Measurements from ENCODE around the gene GSTM4. TPM values are rescaled to one million over a fixed set of nuclear protein-coding genes. Genes with fewer than 3 reads are reported as not detected.

Gene GSTM4
- total and polyA plus RNA-seq, 4 experiments from 2014 or later: 1.7 to 14.2 (median 11.5) TPM

- peaks cover 12% of the 10 kb centered on the region for H3K4me1 ChIP-seq (ENCODE audit: insufficient read depth, low read length)
- no peaks in the 10 kb centered on the region for H3K9me3 Mint-ChIP-seq
- intact Hi-C loops (cut with micrococcal nuclease): no loop called here
- H3K36me3 Mint-ChIP-seq: peaks cover 0 to 7% of the 10 kb centered on the region in 2 donors
- no peaks in the 10 kb centered on the region for H3K36me3 ChIP-seq (ENCODE audit: insufficient read depth, low read length)
- ChIA-PET CTCF (ENCODE audit: partially characterized antibody) (interaction anchor here (0.9 to 20.3 kb wide), 7 partner anchors 9 to 332 kb away, joined by 3 to 394 read pairs (median 8); partner anchors contain the start of gene AHCYL1), POLR2A (ENCODE audit: partially characterized antibody) (interaction anchor here (0.9 kb wide), 1 partner anchor 15 kb away, joined by 3 read pairs; the partner anchor contains the start of gene GSTM2)
- peaks cover 3 to 7% of the 10 kb centered on the region in 2 donors for H3K27me3 Mint-ChIP-seq
- no peak for DNase-seq
- peaks cover 7 to 25% (median 15%) of the 10 kb centered on the region in 4 donors for H3K4me1 Mint-ChIP-seq
- no peak overlapping the region for H3K4me3 ChIP-seq (ENCODE audit: low read length in 2 of 2)
- H3K27me3 ChIP-seq (ENCODE audit: insufficient read depth, low read length): peaks cover 7% of the 10 kb centered on the region
- H3K27ac ChIP-seq (ENCODE audit: low read depth, low read length): no peak overlapping the region
- H3K9me3 ChIP-seq (ENCODE audit: control insufficient read depth in 1 of 2, low read length in 2 of 2): no peaks in the 10 kb centered on the region
- H3K4me3 Mint-ChIP-seq: no peak overlapping the region
- peak overlapping the region in 1 of 7 donors; percentile 27 for H3K27ac Mint-ChIP-seq
These were observed 3.5 kb upstream of the GSTM4 start for GRCh38 chr1:109652402-109652801.

GRCh38 chr1:109653306-109653705 is 2.6 kb upstream of the GSTM4 start:
- Histone ChIP-seq H3K27me3 (ENCODE audit: insufficient read depth, low read length) (peaks cover 7% of the 10 kb centered on the region), H3K27ac (ENCODE audit: low read depth, low read length) (no peak overlapping the region), H3K4me3 (ENCODE audit: low read length in 2 of 2) (no peak overlapping the region), H3K9me3 (ENCODE audit: control insufficient read depth in 1 of 2, low read length in 2 of 2) (no peaks in the 10 kb centered on the region), H3K4me1 (ENCODE audit: insufficient read depth, low read length) (peaks cover 12% of the 10 kb centered on the region), H3K36me3 (ENCODE audit: insufficient read depth, low read length) (no peaks in the 10 kb centered on the region)
- no peak for DNase-seq
- Mint-ChIP-seq H3K9me3 (no peaks in the 10 kb centered on the region), H3K27ac (no peak overlapping the region), H3K4me3 (peak overlapping the region in 1 of 8 donors; percentile 45), H3K36me3 (peaks cover 0 to 7% of the 10 kb centered on the region in 2 donors), H3K27me3 (peaks cover 3 to 7% of the 10 kb centered on the region in 2 donors), H3K4me1 (peaks cover 7 to 25% (median 15%) of the 10 kb centered on the region in 4 donors)
- CTCF ChIA-PET (ENCODE audit: partially characterized antibody): interaction anchor here (1.9 to 20.3 kb wide), 5 partner anchors 9 to 331 kb away, joined by 5 to 394 read pairs (median 10); partner anchors contain the start of gene AHCYL1
- POLR2A ChIA-PET (ENCODE audit: partially characterized antibody): no interaction called here
- intact Hi-C loops (cut with micrococcal nuclease): no loop called here

GRCh38 chr1:109654519-109654918 is 1.4 kb upstream of the GSTM4 start:
- no peak for DNase-seq
- Mint-ChIP-seq H3K4me1 (peaks cover 7 to 25% (median 15%) of the 10 kb centered on the region in 4 donors), H3K9me3 (no peaks in the 10 kb centered on the region), H3K36me3 (peaks cover 0 to 7% of the 10 kb centered on the region in 2 donors), H3K27ac (no peak overlapping the region), H3K4me3 (peak overlapping the region in 5 of 8 donors; percentile 19 to 98 (median 32)), H3K27me3 (peaks cover 1 to 7% of the 10 kb centered on the region in 2 donors)
- Histone ChIP-seq H3K9me3 (ENCODE audit: control insufficient read depth in 1 of 2, low read length in 2 of 2) (no peaks in the 10 kb centered on the region), H3K27me3 (ENCODE audit: insufficient read depth, low read length) (peaks cover 7% of the 10 kb centered on the region), H3K27ac (ENCODE audit: low read depth, low read length) (no peak overlapping the region), H3K4me1 (ENCODE audit: insufficient read depth, low read length) (peaks cover 12% of the 10 kb centered on the region), H3K36me3 (ENCODE audit: insufficient read depth, low read length) (no peaks in the 10 kb centered on the region), H3K4me3 (ENCODE audit: low read length in 2 of 2) (no peak overlapping the region)
- ChIA-PET POLR2A (ENCODE audit: partially characterized antibody) (interaction anchor here (1.8 to 1.9 kb wide), 3 partner anchors 14 to 106 kb away, joined by 3 to 10 read pairs (median 7); partner anchors contain the start of genes AMPD2, GNAI3 and GNAT2), CTCF (ENCODE audit: partially characterized antibody) (interaction anchor here (1.6 to 2.4 kb wide), 4 partner anchors 9 to 330 kb away, joined by 4 to 18 read pairs (median 13); partner anchors contain the start of gene AHCYL1)
- intact Hi-C loops (cut with micrococcal nuclease): no loop called here

- Mint-ChIP-seq H3K9me3 (no peaks in the 10 kb centered on the region), H3K4me1 (peaks cover 7 to 25% (median 15%) of the 10 kb centered on the region in 4 donors), H3K27ac (peak overlapping the region in 1 of 7 donors; percentile 48), H3K4me3 (peak overlapping the region in 7 of 8 donors; percentile 10 to 93 (median 57)), H3K27me3 (peaks cover 1 to 5% of the 10 kb centered on the region in 2 donors), H3K36me3 (peaks cover 0 to 12% of the 10 kb centered on the region in 2 donors)
- ChIA-PET POLR2A (ENCODE audit: partially characterized antibody) (no interaction called here), CTCF (ENCODE audit: partially characterized antibody) (interaction anchor here (0.8 to 1.6 kb wide), 3 partner anchors 117 to 327 kb away, joined by 3 to 4 read pairs (median 3); partner anchors contain the start of gene AHCYL1)
- intact Hi-C loops (cut with micrococcal nuclease): loop anchor here (5.0 kb wide), 1 partner anchor 325 kb away; the partner anchor contains the start of gene AHCYL1
- Histone ChIP-seq H3K9me3 (ENCODE audit: control insufficient read depth in 1 of 2, low read length in 2 of 2) (no peaks in the 10 kb centered on the region), H3K4me3 (ENCODE audit: low read length in 2 of 2) (no peak overlapping the region), H3K27me3 (ENCODE audit: insufficient read depth, low read length) (no peaks in the 10 kb centered on the region), H3K36me3 (ENCODE audit: insufficient read depth, low read length) (no peaks in the 10 kb centered on the region), H3K4me1 (ENCODE audit: insufficient read depth, low read length) (peaks cover 12% of the 10 kb centered on the region), H3K27ac (ENCODE audit: low read depth, low read length) (no peak overlapping the region)
- DNase-seq: no peak
These were observed 1.5 kb downstream of the GSTM4 start for GRCh38 chr1:109657395-109657794.

- no peak overlapping the region for H3K4me3 ChIP-seq (ENCODE audit: low read length in 2 of 2)
- Mint-ChIP-seq H3K27ac (no peak overlapping the region), H3K27me3 (peaks cover 1 to 4% of the 10 kb centered on the region in 2 donors), H3K4me3 (peak overlapping the region in 5 of 8 donors; percentile 44 to 66 (median 59)), H3K9me3 (no peaks in the 10 kb centered on the region), H3K36me3 (peaks cover 0 to 12% of the 10 kb centered on the region in 2 donors), H3K4me1 (peaks cover 7 to 25% (median 15%) of the 10 kb centered on the region in 4 donors)
- POLR2A ChIA-PET (ENCODE audit: partially characterized antibody): interaction anchor here (0.8 to 1.4 kb wide), 2 partner anchors 10 to 14 kb away, joined by 3 read pairs; partner anchors contain the start of gene GSTM2
- intact Hi-C loops (cut with micrococcal nuclease): loop anchor here (5.0 kb wide), 1 partner anchor 324 kb away; the partner anchor contains the start of gene AHCYL1
- H3K27me3 ChIP-seq (ENCODE audit: insufficient read depth, low read length): no peaks in the 10 kb centered on the region
- CTCF ChIA-PET (ENCODE audit: partially characterized antibody): interaction anchor here (1.0 kb wide), 2 partner anchors 18 to 325 kb away, joined by 3 to 8 read pairs; no protein-coding TSS in a partner anchor
- peaks cover 12% of the 10 kb centered on the region for H3K4me1 ChIP-seq (ENCODE audit: insufficient read depth, low read length)
- no peak overlapping the region for H3K27ac ChIP-seq (ENCODE audit: low read depth, low read length)
- H3K36me3 ChIP-seq (ENCODE audit: insufficient read depth, low read length): no peaks in the 10 kb centered on the region
- no peaks in the 10 kb centered on the region for H3K9me3 ChIP-seq (ENCODE audit: control insufficient read depth in 1 of 2, low read length in 2 of 2)
- DNase-seq: no peak
These were observed 2.1 kb downstream of the GSTM4 start for GRCh38 chr1:109657970-109658369.

- peak overlapping the region in 1 of 7 donors; percentile 29 for H3K27ac Mint-ChIP-seq
- intact Hi-C loops (cut with micrococcal nuclease): loop anchor here (5.0 kb wide), 1 partner anchor 324 kb away; the partner anchor contains the start of gene AHCYL1
- POLR2A ChIA-PET (ENCODE audit: partially characterized antibody): interaction anchor here (0.8 to 1.4 kb wide), 2 partner anchors 10 to 15 kb away, joined by 3 read pairs; partner anchors contain the start of gene GSTM2
These were observed 2.7 kb downstream of the GSTM4 start for GRCh38 chr1:109658533-109659042.

GRCh38 chr1:109659145-109659544 is 3.2 kb downstream of the GSTM4 start:
- ChIA-PET POLR2A (ENCODE audit: partially characterized antibody) (interaction anchor here (1.4 kb wide), 1 partner anchor 15 kb away, joined by 3 read pairs; no protein-coding TSS in a partner anchor), CTCF (ENCODE audit: partially characterized antibody) (no interaction called here)
- no peak overlapping the region for H3K27ac ChIP-seq (ENCODE audit: low read depth, low read length)
- DNase-seq: no peak
- peaks cover 0 to 2% of the 10 kb centered on the region in 2 donors for H3K27me3 Mint-ChIP-seq
- intact Hi-C loops (cut with micrococcal nuclease): loop anchor here (5.0 kb wide), 1 partner anchor 323 kb away; the partner anchor contains the start of gene AHCYL1
- no peak overlapping the region for H3K4me3 ChIP-seq (ENCODE audit: low read length in 2 of 2)
- no peaks in the 10 kb centered on the region for H3K9me3 Mint-ChIP-seq
- peak overlapping the region in 2 of 7 donors; percentile 26 to 36 for H3K27ac Mint-ChIP-seq
- no peaks in the 10 kb centered on the region for H3K27me3 ChIP-seq (ENCODE audit: insufficient read depth, low read length)
- H3K36me3 ChIP-seq (ENCODE audit: insufficient read depth, low read length): no peaks in the 10 kb centered on the region
- H3K4me3 Mint-ChIP-seq: no peak overlapping the region
- peaks cover 7 to 25% (median 15%) of the 10 kb centered on the region in 4 donors for H3K4me1 Mint-ChIP-seq
- no peaks in the 10 kb centered on the region for H3K9me3 ChIP-seq (ENCODE audit: control insufficient read depth in 1 of 2, low read length in 2 of 2)
- peaks cover 12% of the 10 kb centered on the region for H3K4me1 ChIP-seq (ENCODE audit: insufficient read depth, low read length)
- H3K36me3 Mint-ChIP-seq: peaks cover 0 to 12% of the 10 kb centered on the region in 2 donors

More at GRCh38 chr1:109658533-109659042, 2.7 kb downstream of the GSTM4 start:
- no peak for DNase-seq
- Histone ChIP-seq H3K9me3 (ENCODE audit: control insufficient read depth in 1 of 2, low read length in 2 of 2) (no peaks in the 10 kb centered on the region), H3K4me1 (ENCODE audit: insufficient read depth, low read length) (peaks cover 12% of the 10 kb centered on the region), H3K27ac (ENCODE audit: low read depth, low read length) (no peak overlapping the region), H3K36me3 (ENCODE audit: insufficient read depth, low read length) (no peaks in the 10 kb centered on the region), H3K27me3 (ENCODE audit: insufficient read depth, low read length) (no peaks in the 10 kb centered on the region), H3K4me3 (ENCODE audit: low read length in 2 of 2) (no peak overlapping the region)
- H3K36me3 Mint-ChIP-seq: peaks cover 0 to 12% of the 10 kb centered on the region in 2 donors
- no peaks in the 10 kb centered on the region for H3K9me3 Mint-ChIP-seq
- peak overlapping the region in 1 of 8 donors; percentile 30 for H3K4me3 Mint-ChIP-seq
- peaks cover 7 to 25% (median 15%) of the 10 kb centered on the region in 4 donors for H3K4me1 Mint-ChIP-seq
- peaks cover 0 to 3% of the 10 kb centered on the region in 2 donors for H3K27me3 Mint-ChIP-seq
- CTCF ChIA-PET (ENCODE audit: partially characterized antibody): interaction anchor here (1.0 kb wide), 1 partner anchor 18 kb away, joined by 8 read pairs; no protein-coding TSS in a partner anchor
